GM23338 (cell line): Measurements from ENCODE around the gene KIF22. TPM values are rescaled to one million over a fixed set of nuclear protein-coding genes. Genes with fewer than 3 reads are reported as not detected.

ENCODE experiments used
- ATAC-seq: fragments of 200-7000 bp; cut with Tn5 transposase; 3 replicates; pipeline ENCODE4 v1.9.1; 2020
- DNase-seq: peaks from one replicate; pipeline ENCODE4 v3.0.0-alpha.2; 2015; ENCODE audit warnings: low spot score
- H2AFZ ChIP-seq: fragments of 200-600 bp; sonication (generic); 2 replicates; pipeline ENCODE4 v1.8.0; 2016; ENCODE audit warnings: antibody characterized with exemption, mild to moderate bottlenecking, moderate library complexity
- H3F3A ChIP-seq: fragments of 200-600 bp; sonication (generic); replicated peaks from 2 replicates; pipeline ENCODE4 v1.8.0; 2017; ENCODE audit warnings: antibody characterized with exemption, mixed run types, low read depth
- H3K27ac ChIP-seq: fragments of 200-600 bp; sonication (generic); 2 replicates; pipeline ENCODE4 v1.6.1; 2016; ENCODE audit warnings: low read depth
- H3K27me3 ChIP-seq: fragments of 200-600 bp; sonication (generic); 2 replicates; pipeline ENCODE4 v1.8.0; 2016; ENCODE audit warnings: mild to moderate bottlenecking, mixed run types, moderate library complexity; ENCODE audit not compliant: insufficient read depth
- H3K36me3 ChIP-seq: fragments of 200-600 bp; sonication (generic); 2 replicates; pipeline ENCODE4 v1.8.0; 2016; ENCODE audit warnings: mild to moderate bottlenecking; ENCODE audit not compliant: insufficient read depth
- H3K4me1 ChIP-seq: fragments of 200-600 bp; sonication (generic); 2 replicates; pipeline ENCODE4 v1.8.0; 2016; ENCODE audit warnings: mild to moderate bottlenecking, moderate library complexity; ENCODE audit not compliant: insufficient read depth
- H3K4me2 ChIP-seq: fragments of 200-600 bp; sonication (generic); 2 replicates; pipeline ENCODE4 v1.7.1; 2017; ENCODE audit warnings: mixed run types
- H3K4me3 ChIP-seq: fragments of 200-600 bp; sonication (generic); 2 replicates; pipeline ENCODE4 v1.6.1; 2016; ENCODE audit warnings: mixed run types
- H3K79me2 ChIP-seq: fragments of 200-600 bp; sonication (generic); replicated peaks from 2 replicates; pipeline ENCODE4 v1.8.0; 2017; ENCODE audit warnings: mild to moderate bottlenecking; ENCODE audit not compliant: insufficient read depth
- H3K9me2 ChIP-seq: fragments of 200-600 bp; sonication (generic); 2 replicates; pipeline ENCODE4 v1.8.0; 2017; ENCODE audit not compliant: insufficient read depth
- H4K20me1 ChIP-seq: fragments of 200-600 bp; sonication (generic); replicated peaks from 2 replicates; pipeline ENCODE4 v1.8.0; 2017; ENCODE audit warnings: mild to moderate bottlenecking; ENCODE audit not compliant: insufficient read depth
- H3K27ac Mint-ChIP-seq: 2 replicates; pipeline ENCODE4 v1.8.0; 2020; ENCODE audit warnings: inconsistent platforms, mild to moderate bottlenecking, moderate library complexity, mixed read lengths
- H3K27me3 Mint-ChIP-seq: 3 replicates; pipeline ENCODE4 v1.8.0; 2022; ENCODE audit warnings: low read depth, mild to moderate bottlenecking, moderate library complexity, mixed read lengths, inconsistent platforms; ENCODE audit not compliant: insufficient read depth, poor library complexity
- H3K36me3 Mint-ChIP-seq: 3 replicates; pipeline ENCODE4 v1.8.0; 2021; ENCODE audit warnings: low read depth, mild to moderate bottlenecking, inconsistent platforms, moderate library complexity, mixed read lengths
- H3K4me1 Mint-ChIP-seq: 3 replicates; pipeline ENCODE4 v1.8.0; 2020; ENCODE audit warnings: mild to moderate bottlenecking, inconsistent platforms, mixed read lengths
- H3K4me3 Mint-ChIP-seq: 3 replicates; pipeline ENCODE4 v1.8.0; 2021; ENCODE audit warnings: moderate library complexity, mild to moderate bottlenecking, inconsistent platforms, mixed read lengths
- H3K9me3 Mint-ChIP-seq: 3 replicates; pipeline ENCODE4 v1.8.0; 2020; ENCODE audit warnings: moderate library complexity, mild to moderate bottlenecking, inconsistent platforms, mixed read lengths
- CREB1 ChIP-seq: fragments of 250-450 bp; sonication (Bioruptor Pico); IDR thresholded peaks from 2 replicates; pipeline ENCODE4 v1.5.0; 2020; ENCODE audit warnings: low read depth, mild to moderate bottlenecking, moderate library complexity
- EZH2phosphoT487 ChIP-seq: fragments of 200-600 bp; sonication (generic); IDR thresholded peaks from one replicate; pipeline ENCODE4 v1.8.1; 2018; ENCODE audit warnings: antibody characterized with exemption; ENCODE audit not compliant: unreplicated experiment
- NANOG ChIP-seq: IDR thresholded peaks from 2 replicates; pipeline ENCODE4 v1.6.1; 2016; ENCODE audit warnings: antibody characterized with exemption, borderline replicate concordance
- POLR2AphosphoS5 ChIP-seq: IDR thresholded peaks from 2 replicates; pipeline ENCODE4 v1.6.1; 2016; ENCODE audit warnings: antibody characterized with exemption, low read depth
- polyA plus RNA-seq: library from polyadenylated mRNA; unstranded; fragments of >200 nt; fragmentation: Nextera tagmentation; extraction: Ambion mirVana; gene quantifications from 2 replicates; pipeline ENCODE4 v1.2.1, GENCODE V29; 2016
- total RNA-seq: library from RNA; depleted of rRNA; stranded (reverse); fragments of >200 nt; shearing (Covaris generic); gene quantifications from 2 replicates; pipeline ENCODE4 v1.2.3, GENCODE V29; 2014
- TF ChIP-seq, protein P1 (sequence below): fragments of 250-450 bp; sonication (Bioruptor Pico); IDR thresholded peaks from 2 replicates; pipeline ENCODE4 v1.5.0; 2020; ENCODE audit warnings: mild to moderate bottlenecking, moderate library complexity

KIF22 gene
- total and polyA plus RNA-seq, 2 experiments from 2014 or later: 110 to 192 TPM

GRCh38 chr16:29811170-29811895 lies 20.8 kb downstream of the KIF22 start:
- Mint-ChIP-seq H3K4me1 (peaks cover 53% of the 10 kb centered on the region), H3K27me3 (peaks cover 49% of the 10 kb centered on the region), H3K36me3 (peaks cover 31% of the 10 kb centered on the region), H3K9me3 (peaks cover 8% of the 10 kb centered on the region), H3K4me3 (peak overlapping the region; percentile 86), H3K27ac (peak overlapping the region; percentile 75)
- peaks cover 9% of the 10 kb centered on the region; the same call in 1 of the 2 replicates for H3K36me3 ChIP-seq
- peak overlapping the region; percentile 89 for H3K27ac ChIP-seq
- TF ChIP-seq POLR2AphosphoS5 (peak; percentile 67), EZH2phosphoT487 (no peak)
- peak; percentile 67 for ATAC-seq
- H4K20me1 ChIP-seq: peaks cover 13% of the 10 kb centered on the region; the same call in 1 of the 2 replicates
- DNase-seq: peak; percentile 99
- peaks cover 57% of the 10 kb centered on the region for H3K4me1 ChIP-seq
- H3K9me2 ChIP-seq: no peaks in the 10 kb centered on the region
- peaks cover 33% of the 10 kb centered on the region for H3F3A ChIP-seq
- peaks cover 28% of the 10 kb centered on the region for H3K79me2 ChIP-seq
- peak overlapping the region; percentile 43; the same call in 1 of the 2 replicates for H2AFZ ChIP-seq
- H3K4me3 ChIP-seq: peak overlapping the region; percentile 100
- peak overlapping the region; percentile 98 for H3K4me2 ChIP-seq
- no peaks in the 10 kb centered on the region for H3K27me3 ChIP-seq

DNA sequence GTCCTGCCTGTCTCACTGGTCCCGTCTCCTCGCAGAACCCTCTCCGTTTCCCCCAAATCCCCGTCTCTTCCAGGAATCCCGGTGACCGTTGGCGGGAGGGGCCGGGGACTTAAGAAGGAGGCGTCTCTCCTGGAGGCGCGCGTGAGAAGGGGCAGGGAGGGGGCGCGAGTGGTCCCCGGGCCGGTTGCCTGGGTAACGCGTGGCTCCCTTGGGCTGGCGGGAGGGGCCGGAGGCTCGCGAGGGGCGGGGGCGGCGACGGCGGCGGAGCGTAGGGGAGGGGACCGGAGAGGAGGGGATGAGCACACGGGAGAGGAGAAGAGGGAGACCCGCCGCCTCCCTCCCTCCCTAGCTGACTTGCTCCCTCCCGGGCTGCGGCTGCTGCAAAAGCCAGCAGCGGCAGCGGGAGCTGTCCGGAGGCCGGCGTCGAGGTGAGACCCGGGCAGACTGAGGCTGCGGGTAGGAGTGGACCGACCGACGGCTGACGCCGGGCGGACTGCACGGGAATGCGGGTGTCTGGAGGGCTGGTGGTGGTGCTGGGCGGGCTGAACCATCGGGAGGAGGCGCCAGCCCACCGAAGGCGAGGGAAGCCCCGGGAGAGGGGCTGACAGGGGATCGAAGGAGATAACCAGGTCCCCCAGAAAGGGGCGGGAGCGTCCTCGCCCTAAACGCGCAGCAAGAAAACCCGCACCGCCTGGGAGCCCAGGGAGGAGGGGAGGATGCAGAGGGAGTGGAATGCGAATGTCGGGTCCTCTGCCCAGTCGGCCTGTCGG lies 21.5 kb downstream of the KIF22 start, which contains the start of gene PRRT2:
Gene PRRT2, plus strand, starts transcription at position 298 of the 770 bp plus-strand sequence. CDS start 862 bp downstream, outside the sequence.
- Histone ChIP-seq H3F3A (peaks cover 38% of the 10 kb centered on the region), H3K27ac (peak within 1 kb of the TSS; percentile 89), H3K79me2 (peaks cover 29% of the 10 kb centered on the region), H3K4me2 (peak within 1 kb of the TSS; percentile 98), H3K4me1 (peaks cover 58% of the 10 kb centered on the region), H2AFZ (peak within 1 kb of the TSS; percentile 87), H3K9me2 (no peaks in the 10 kb centered on the region), H3K36me3 (peaks cover 9% of the 10 kb centered on the region; the same call in 1 of the 2 replicates), H4K20me1 (peaks cover 13% of the 10 kb centered on the region; the same call in 1 of the 2 replicates), H3K4me3 (peak within 1 kb of the TSS; percentile 100), H3K27me3 (no peaks in the 10 kb centered on the region)
- TF ChIP-seq NANOG (no peak), POLR2AphosphoS5 (peak; percentile 42; the same call in 1 of the 2 replicates)
- Mint-ChIP-seq H3K27me3 (peaks cover 49% of the 10 kb centered on the region), H3K4me1 (peaks cover 54% of the 10 kb centered on the region), H3K36me3 (peaks cover 35% of the 10 kb centered on the region), H3K4me3 (peak within 1 kb of the TSS; percentile 86), H3K9me3 (peaks cover 8% of the 10 kb centered on the region), H3K27ac (peak within 1 kb of the TSS; percentile 75)
- peak; percentile 71 for DNase-seq
- peak; percentile 6 for ATAC-seq

DNA sequence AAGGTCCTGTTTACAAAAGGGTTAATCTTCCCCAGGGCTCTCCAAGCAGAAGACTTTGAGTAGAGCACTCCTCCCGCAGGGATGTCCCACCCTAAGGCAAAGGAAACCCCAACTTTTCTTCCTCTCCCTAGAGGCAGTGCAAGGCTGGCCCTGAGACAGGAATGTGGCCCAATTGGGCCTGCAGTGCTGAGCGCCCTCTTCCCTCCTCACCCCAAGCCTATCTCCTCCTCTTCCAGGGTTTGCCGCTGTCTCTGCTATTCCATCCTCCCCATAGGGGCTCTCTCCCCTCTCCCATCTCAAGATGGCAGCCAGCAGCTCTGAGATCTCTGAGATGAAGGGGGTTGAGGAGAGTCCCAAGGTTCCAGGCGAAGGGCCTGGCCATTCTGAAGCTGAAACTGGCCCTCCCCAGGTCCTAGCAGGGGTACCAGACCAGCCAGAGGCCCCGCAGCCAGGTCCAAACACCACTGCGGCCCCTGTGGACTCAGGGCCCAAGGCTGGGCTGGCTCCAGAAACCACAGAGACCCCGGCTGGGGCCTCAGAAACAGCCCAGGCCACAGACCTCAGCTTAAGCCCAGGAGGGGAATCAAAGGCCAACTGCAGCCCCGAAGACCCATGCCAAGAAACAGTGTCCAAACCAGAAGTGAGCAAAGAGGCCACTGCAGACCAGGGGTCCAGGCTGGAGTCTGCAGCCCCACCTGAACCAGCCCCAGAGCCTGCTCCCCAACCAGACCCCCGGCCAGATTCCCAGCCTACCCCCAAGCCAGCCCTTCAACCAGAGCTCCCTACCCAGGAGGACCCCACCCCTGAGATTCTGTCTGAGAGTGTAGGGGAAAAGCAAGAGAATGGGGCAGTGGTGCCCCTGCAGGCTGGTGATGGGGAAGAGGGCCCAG lies 22.4 kb downstream of the KIF22 start:
- ATAC-seq: no peak
- Histone ChIP-seq H3K27me3 (no peaks in the 10 kb centered on the region), H3K27ac (no peak overlapping the region)

More for the DNA sequence above, 22.4 kb downstream of the KIF22 start:
- Histone ChIP-seq H3F3A (peaks cover 38% of the 10 kb centered on the region), H3K4me2 (peak overlapping the region; percentile 98), H3K4me1 (peaks cover 67% of the 10 kb centered on the region), H3K36me3 (peaks cover 11% of the 10 kb centered on the region), H3K79me2 (peaks cover 29% of the 10 kb centered on the region), H2AFZ (no peak overlapping the region; the same call in 1 of the 2 replicates), H3K4me3 (peak overlapping the region; percentile 100), H4K20me1 (peaks cover 14% of the 10 kb centered on the region; the same call in 1 of the 2 replicates), H3K9me2 (no peaks in the 10 kb centered on the region)
- Mint-ChIP-seq H3K4me1 (peaks cover 56% of the 10 kb centered on the region), H3K9me3 (peaks cover 8% of the 10 kb centered on the region), H3K4me3 (peak overlapping the region; percentile 86), H3K36me3 (peaks cover 34% of the 10 kb centered on the region), H3K27ac (no peak overlapping the region), H3K27me3 (peaks cover 44% of the 10 kb centered on the region)
- DNase-seq: no peak
- TF ChIP-seq CREB1 (CRISPR knock-in tag): no peak
- TF ChIP-seq, protein P1, sequence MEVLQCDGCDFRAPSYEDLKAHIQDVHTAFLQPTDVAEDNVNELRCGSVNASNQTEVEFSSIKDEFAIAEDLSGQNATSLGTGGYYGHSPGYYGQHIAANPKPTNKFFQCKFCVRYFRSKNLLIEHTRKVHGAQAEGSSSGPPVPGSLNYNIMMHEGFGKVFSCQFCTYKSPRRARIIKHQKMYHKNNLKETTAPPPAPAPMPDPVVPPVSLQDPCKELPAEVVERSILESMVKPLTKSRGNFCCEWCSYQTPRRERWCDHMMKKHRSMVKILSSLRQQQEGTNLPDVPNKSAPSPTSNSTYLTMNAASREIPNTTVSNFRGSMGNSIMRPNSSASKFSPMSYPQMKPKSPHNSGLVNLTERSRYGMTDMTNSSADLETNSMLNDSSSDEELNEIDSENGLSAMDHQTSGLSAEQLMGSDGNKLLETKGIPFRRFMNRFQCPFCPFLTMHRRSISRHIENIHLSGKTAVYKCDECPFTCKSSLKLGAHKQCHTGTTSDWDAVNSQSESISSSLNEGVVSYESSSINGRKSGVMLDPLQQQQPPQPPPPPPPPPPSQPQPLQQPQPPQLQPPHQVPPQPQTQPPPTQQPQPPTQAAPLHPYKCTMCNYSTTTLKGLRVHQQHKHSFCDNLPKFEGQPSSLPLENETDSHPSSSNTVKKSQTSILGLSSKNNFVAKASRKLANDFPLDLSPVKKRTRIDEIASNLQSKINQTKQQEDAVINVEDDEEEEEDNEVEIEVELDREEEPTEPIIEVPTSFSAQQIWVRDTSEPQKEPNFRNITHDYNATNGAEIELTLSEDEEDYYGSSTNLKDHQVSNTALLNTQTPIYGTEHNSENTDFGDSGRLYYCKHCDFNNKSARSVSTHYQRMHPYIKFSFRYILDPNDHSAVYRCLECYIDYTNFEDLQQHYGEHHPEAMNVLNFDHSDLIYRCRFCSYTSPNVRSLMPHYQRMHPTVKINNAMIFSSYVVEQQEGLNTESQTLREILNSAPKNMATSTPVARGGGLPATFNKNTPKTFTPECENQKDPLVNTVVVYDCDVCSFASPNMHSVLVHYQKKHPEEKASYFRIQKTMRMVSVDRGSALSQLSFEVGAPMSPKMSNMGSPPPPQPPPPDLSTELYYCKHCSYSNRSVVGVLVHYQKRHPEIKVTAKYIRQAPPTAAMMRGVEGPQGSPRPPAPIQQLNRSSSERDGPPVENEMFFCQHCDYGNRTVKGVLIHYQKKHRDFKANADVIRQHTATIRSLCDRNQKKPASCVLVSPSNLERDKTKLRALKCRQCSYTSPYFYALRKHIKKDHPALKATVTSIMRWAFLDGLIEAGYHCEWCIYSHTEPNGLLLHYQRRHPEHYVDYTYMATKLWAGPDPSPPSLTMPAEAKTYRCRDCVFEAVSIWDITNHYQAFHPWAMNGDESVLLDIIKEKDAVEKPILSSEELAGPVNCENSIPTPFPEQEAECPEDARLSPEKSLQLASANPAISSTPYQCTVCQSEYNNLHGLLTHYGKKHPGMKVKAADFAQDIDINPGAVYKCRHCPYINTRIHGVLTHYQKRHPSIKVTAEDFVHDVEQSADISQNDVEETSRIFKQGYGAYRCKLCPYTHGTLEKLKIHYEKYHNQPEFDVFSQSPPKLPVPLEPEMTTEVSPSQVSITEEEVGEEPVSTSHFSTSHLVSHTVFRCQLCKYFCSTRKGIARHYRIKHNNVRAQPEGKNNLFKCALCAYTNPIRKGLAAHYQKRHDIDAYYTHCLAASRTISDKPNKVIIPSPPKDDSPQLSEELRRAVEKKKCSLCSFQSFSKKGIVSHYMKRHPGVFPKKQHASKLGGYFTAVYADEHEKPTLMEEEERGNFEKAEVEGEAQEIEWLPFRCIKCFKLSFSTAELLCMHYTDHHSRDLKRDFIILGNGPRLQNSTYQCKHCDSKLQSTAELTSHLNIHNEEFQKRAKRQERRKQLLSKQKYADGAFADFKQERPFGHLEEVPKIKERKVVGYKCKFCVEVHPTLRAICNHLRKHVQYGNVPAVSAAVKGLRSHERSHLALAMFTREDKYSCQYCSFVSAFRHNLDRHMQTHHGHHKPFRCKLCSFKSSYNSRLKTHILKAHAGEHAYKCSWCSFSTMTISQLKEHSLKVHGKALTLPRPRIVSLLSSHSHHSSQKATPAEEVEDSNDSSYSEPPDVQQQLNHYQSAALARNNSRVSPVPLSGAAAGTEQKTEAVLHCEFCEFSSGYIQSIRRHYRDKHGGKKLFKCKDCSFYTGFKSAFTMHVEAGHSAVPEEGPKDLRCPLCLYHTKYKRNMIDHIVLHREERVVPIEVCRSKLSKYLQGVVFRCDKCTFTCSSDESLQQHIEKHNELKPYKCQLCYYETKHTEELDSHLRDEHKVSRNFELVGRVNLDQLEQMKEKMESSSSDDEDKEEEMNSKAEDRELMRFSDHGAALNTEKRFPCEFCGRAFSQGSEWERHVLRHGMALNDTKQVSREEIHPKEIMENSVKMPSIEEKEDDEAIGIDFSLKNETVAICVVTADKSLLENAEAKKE (CRISPR knock-in tag): no peak
